ENCODE data around the gene SLC25A6. TPM values are rescaled to one million over a fixed set of nuclear protein-coding genes. Genes with fewer than 3 reads are reported as not detected.

The SLC25A6 gene
- total and polyA plus RNA-seq, 7 donors, result 329 to 644 (median 482) TPM

GRCh38 chrX:1358793-1359476, 33.0 kb downstream of the SLC25A6 start:
- no peak overlapping the region for H3K27ac ChIP-seq
- intact Hi-C loops (cut with DNase I), result no loop called here
- peaks cover 0 to 9% (median 4%) of the 10 kb centered on the region in 4 donors for H3K9me3 ChIP-seq
- H3K4me1 ChIP-seq, result no peaks in the 10 kb centered on the region
- no peak overlapping the region for H3K4me3 ChIP-seq
- no peaks in the 10 kb centered on the region for H3K27me3 ChIP-seq
- TF ChIP-seq POLR2A (IDR thresholded peaks at IDR 0.05), result no peak
- 80 to 91% methylated on average over 6 of the region's 6 CpGs for WGBS, 2 donors
- no peak for DNase-seq
- H3K36me3 ChIP-seq, result peaks cover 8 to 45% (median 14%) of the 10 kb centered on the region in 4 donors

- H3K4me3 ChIP-seq, result no peak overlapping the region
- no peak for TF ChIP-seq POLR2AphosphoS5 (IDR thresholded peaks at IDR 0.05)
- TF ChIP-seq POLR2A (IDR thresholded peaks at IDR 0.05), result no peak
- no peak for TF ChIP-seq EP300 (IDR thresholded peaks at IDR 0.05)
- TF ChIP-seq CTCF (IDR thresholded peaks at IDR 0.05), result no peak
- no peaks in the 10 kb centered on the region for H3K27me3 ChIP-seq
- no peaks in the 10 kb centered on the region for H3K4me1 ChIP-seq
- intact Hi-C loops (cut with DNase I), result no loop called here
- DNase-seq, result no peak
- H3K27ac ChIP-seq, result no peak overlapping the region
- H3K36me3 ChIP-seq, result peaks cover 8 to 38% (median 13%) of the 10 kb centered on the region in 4 donors
- H3K9me3 ChIP-seq, result peaks cover 0 to 9% (median 4%) of the 10 kb centered on the region in 4 donors
- 93 to 98% methylated on average over 10 of the region's 10 CpGs for WGBS, 2 donors
Observed at GRCh38 chrX:1357993-1358392, 33.9 kb downstream of the SLC25A6 start.

GRCh38 chrX:1355131-1356046, 36.5 kb downstream of the SLC25A6 start:
- TF ChIP-seq POLR2A (IDR thresholded peaks at IDR 0.05), result no peak
- no peak for TF ChIP-seq CTCF (IDR thresholded peaks at IDR 0.05)
- TF ChIP-seq POLR2AphosphoS5 (IDR thresholded peaks at IDR 0.05), result peak in 1 of 4 donors; percentile 12
- no peak for TF ChIP-seq EP300 (IDR thresholded peaks at IDR 0.05)
- no peak overlapping the region for H3K27ac ChIP-seq
- no peaks in the 10 kb centered on the region for H3K27me3 ChIP-seq
- no peak overlapping the region for H3K4me3 ChIP-seq
- H3K4me1 ChIP-seq, result no peaks in the 10 kb centered on the region
- H3K36me3 ChIP-seq, result peaks cover 8 to 23% (median 12%) of the 10 kb centered on the region in 4 donors
- peaks cover 0 to 9% (median 4%) of the 10 kb centered on the region in 4 donors for H3K9me3 ChIP-seq
- WGBS, 2 donors, result 46 to 50% methylated on average over 11 of the region's 11 CpGs
- DNase-seq, result no peak
- intact Hi-C loops (cut with DNase I), result no loop called here

- peaks cover 0 to 9% (median 4%) of the 10 kb centered on the region in 4 donors for H3K9me3 ChIP-seq
- intact Hi-C loops (cut with DNase I), result no loop called here
- WGBS, 2 donors, result 75 to 90% methylated on average over 11 of the region's 11 CpGs
Observed at GRCh38 chrX:1354036-1355019, 37.6 kb downstream of the SLC25A6 start.

More at GRCh38 chrX:1354036-1355019, 37.6 kb downstream of the SLC25A6 start:
- TF ChIP-seq POLR2A (IDR thresholded peaks at IDR 0.05) (no peak), EP300 (IDR thresholded peaks at IDR 0.05) (no peak), POLR2AphosphoS5 (IDR thresholded peaks at IDR 0.05) (no peak), CTCF (IDR thresholded peaks at IDR 0.05) (no peak)
- no peak for DNase-seq
- Histone ChIP-seq H3K36me3 (peaks cover 8 to 27% (median 12%) of the 10 kb centered on the region in 4 donors), H3K4me3 (no peak overlapping the region), H3K27ac (no peak overlapping the region), H3K4me1 (no peaks in the 10 kb centered on the region), H3K27me3 (no peaks in the 10 kb centered on the region)

Measured in sigmoid colon (tissue), 7 donors.